ENCODE data around the gene ZNF280D.

DNA sequence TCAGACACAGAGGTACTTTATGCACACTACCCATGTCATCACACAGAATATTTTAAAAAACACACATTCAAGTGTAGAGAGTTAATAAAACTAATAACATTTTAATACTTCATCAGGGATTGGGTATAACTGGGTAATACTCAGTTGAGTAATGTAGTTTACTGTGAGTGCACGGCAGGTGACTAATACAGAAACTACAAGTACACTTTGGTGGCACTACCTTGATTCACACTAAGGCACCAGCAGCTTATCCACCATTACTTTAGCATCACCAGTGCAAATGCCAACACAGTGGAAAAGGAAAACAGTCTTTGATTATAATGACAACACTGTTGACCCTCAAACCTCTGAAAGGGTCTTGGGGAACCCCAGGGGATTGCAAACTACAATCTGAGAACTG lies 33.6 kb downstream of the ZNF280D start:
- TF ChIP-seq EZH2 (IDR thresholded peaks at IDR 0.05; ENCODE audit: insufficient read depth, poor library complexity, severe bottlenecking) (no peak), EZH2phosphoT487 (IDR thresholded peaks at IDR 0.05; ENCODE audit: insufficient read depth, low read depth) (no peak)

Measured in GM23248 (cell line).